Prostate gland (tissue), 2 donors: ENCODE measurements around the gene AQP3. TPM values are rescaled to one million over a fixed set of nuclear protein-coding genes. Genes with fewer than 3 reads are reported as not detected.
"Not testable (repeated sequence)": the region's sequence is repeated elsewhere in the genome, so short reads cannot be mapped to it uniquely, and the experiment has no call there.

ENCODE experiments used
- DNase-seq: peaks from one replicate; pipeline ENCODE4 v3.0.0-alpha.2; 2019; ENCODE audit warnings: low spot score
- H3K27ac ChIP-seq, 2 donors: fragments of 200-600 bp; sonication (generic); 2 replicates each; pipeline ENCODE4 v1.5.1; 2017 to 2019
- H3K27me3 ChIP-seq: fragments of 200-600 bp; sonication (generic); replicated peaks from 2 replicates; pipeline ENCODE4 v1.5.1; 2019; ENCODE audit not compliant: insufficient read depth
- H3K36me3 ChIP-seq, 2 donors: fragments of 200-600 bp; sonication (generic); 1 replicate in 1 of 2; 2 replicates in 1 of 2; pipeline versions ENCODE4 v1.5.1 to v1.8.1; 2017 to 2019
- H3K4me1 ChIP-seq: fragments of 200-600 bp; sonication (generic); replicated peaks from 2 replicates; pipeline ENCODE4 v1.5.1; 2019
- H3K4me3 ChIP-seq, 2 donors: fragments of 200-600 bp; sonication (generic); 2 replicates each; pipeline ENCODE4 v1.5.1; 2017 to 2019
- H3K9me3 ChIP-seq: fragments of 200-600 bp; sonication (generic); 2 replicates; pipeline ENCODE4 v1.5.1; 2017
- POLR2A ChIP-seq: fragments of 450-650 bp; IDR thresholded peaks from one replicate; pipeline ENCODE4 v1.6.1; 2016; ENCODE audit warnings: antibody characterized with exemption, mild to moderate bottlenecking
- POLR2AphosphoS5 ChIP-seq: sonication (generic); formaldehyde crosslinking; IDR thresholded peaks from one replicate; pipeline ENCODE4 v1.6.1; 2017; ENCODE audit warnings: antibody characterized with exemption
- WGBS: methylation state at CpG from one replicate; pipeline ENCODE4 v1.1.5; 2018; 5-methylcytosine and 5-hydroxymethylcytosine counted together
- intact Hi-C: fragments of 100-400 bp; cut with DNase I; formaldehyde crosslinking; loops from one replicate; pipeline ENCODE4 v1.14.2; 2022
- microRNA-seq: library from miRNA; unstranded; fragments of <30 nt; microRNA quantifications from one replicate; pipeline ENCODE4, GENCODE V29; 2016
- small RNA-seq, 2 donors: library from RNA; depleted of rRNA; stranded (forward); fragments of <200 nt; gene quantifications; one replicate each; pipeline ENCODE3, GENCODE V24; 2016
- total RNA-seq, 2 donors: library from RNA; depleted of rRNA; stranded (reverse); fragments of >200 nt; gene quantifications; one replicate each; pipeline ENCODE4 v1.1.0, GENCODE V29; 2016
- TF ChIP-seq, protein P1 (sequence below), 4 experiments: fragments of 200-600 bp in 2 of 4; fragments of 450-650 bp in 2 of 4; sonication (generic) in 2 of 4; IDR thresholded peaks; 1 replicate in 3 of 4; 2 replicates in 1 of 4; pipeline ENCODE4 v1.5.1; 2016 to 2019; ENCODE audit warnings: antibody characterized with exemption in 4 of 4, mild to moderate bottlenecking in 2 of 4, moderate library complexity in 2 of 4

Gene AQP3
- total RNA-seq, 2 donors from 2014 or later = 200 to 327 TPM

DNA sequence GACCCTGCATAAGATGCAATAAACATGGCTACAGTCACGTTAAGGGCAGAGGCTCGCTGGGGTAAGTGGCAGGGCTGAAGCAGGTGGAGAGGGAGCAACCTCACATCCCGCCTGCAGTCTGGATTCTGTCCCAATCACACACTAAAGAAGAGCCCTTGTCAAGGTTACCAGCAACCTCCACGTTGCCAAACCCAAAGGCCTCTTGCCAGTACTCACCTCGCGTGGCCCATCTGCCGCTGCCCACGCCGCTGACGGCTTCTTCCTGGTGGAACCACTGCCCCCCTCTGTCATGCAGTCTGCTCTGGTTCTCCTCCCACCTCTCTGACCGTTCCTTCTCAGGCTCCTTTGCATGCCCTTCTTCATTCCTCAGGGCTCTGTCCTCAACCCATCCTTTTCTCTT lies 53.8 kb downstream of the AQP3 start:
- H3K27ac ChIP-seq = no peak overlapping the region
- H3K27me3 ChIP-seq = no peaks in the 10 kb centered on the region
- no peak for DNase-seq
- no peaks in the 10 kb centered on the region for H3K36me3 ChIP-seq
- intact Hi-C loops = no loop called here
- no peak for TF ChIP-seq POLR2AphosphoS5
- TF ChIP-seq, protein P1, sequence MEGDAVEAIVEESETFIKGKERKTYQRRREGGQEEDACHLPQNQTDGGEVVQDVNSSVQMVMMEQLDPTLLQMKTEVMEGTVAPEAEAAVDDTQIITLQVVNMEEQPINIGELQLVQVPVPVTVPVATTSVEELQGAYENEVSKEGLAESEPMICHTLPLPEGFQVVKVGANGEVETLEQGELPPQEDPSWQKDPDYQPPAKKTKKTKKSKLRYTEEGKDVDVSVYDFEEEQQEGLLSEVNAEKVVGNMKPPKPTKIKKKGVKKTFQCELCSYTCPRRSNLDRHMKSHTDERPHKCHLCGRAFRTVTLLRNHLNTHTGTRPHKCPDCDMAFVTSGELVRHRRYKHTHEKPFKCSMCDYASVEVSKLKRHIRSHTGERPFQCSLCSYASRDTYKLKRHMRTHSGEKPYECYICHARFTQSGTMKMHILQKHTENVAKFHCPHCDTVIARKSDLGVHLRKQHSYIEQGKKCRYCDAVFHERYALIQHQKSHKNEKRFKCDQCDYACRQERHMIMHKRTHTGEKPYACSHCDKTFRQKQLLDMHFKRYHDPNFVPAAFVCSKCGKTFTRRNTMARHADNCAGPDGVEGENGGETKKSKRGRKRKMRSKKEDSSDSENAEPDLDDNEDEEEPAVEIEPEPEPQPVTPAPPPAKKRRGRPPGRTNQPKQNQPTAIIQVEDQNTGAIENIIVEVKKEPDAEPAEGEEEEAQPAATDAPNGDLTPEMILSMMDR (IDR thresholded peaks at IDR 0.05) = no peak
- TF ChIP-seq POLR2A = no peak
- no peak overlapping the region for H3K4me3 ChIP-seq
- no peaks in the 10 kb centered on the region for H3K9me3 ChIP-seq
- no peaks in the 10 kb centered on the region for H3K4me1 ChIP-seq
- WGBS = 43% methylated on average over 11 of the region's 11 CpGs

- H3K9me3 ChIP-seq, H3K27ac ChIP-seq, H3K4me1 ChIP-seq, intact Hi-C loops, H3K4me3 ChIP-seq, H3K36me3 ChIP-seq, DNase-seq, H3K27me3 ChIP-seq: not testable (repeated sequence)
- 58% methylated on average over 7 of the region's 7 CpGs for WGBS
These were observed 54.8 kb downstream of the AQP3 start for GRCh38 chr9:33392591-33393021.

Small RNA genes lying within 50 kb of the gene (microRNA-seq; reads per million reads assigned to microRNA genes)
- 0.75 reads per million for gene MIR6851

Small RNA genes lying within 50 kb of the gene (small RNA-seq; reads per million reads assigned to genes)
- gene AL356218.2 = 0 reads per million in 2 donors
- gene MIR6851 = 0 reads per million in 2 donors

Other genes with a start within 250 kb of the AQP3 start
- not detected for gene SPINK4, start 207.4 kb downstream of the AQP3 start, total RNA-seq
- gene BAG1, start 182.9 kb downstream of the AQP3 start, total RNA-seq = 100 to 1,000 TPM in 1 of 2 donors, 10 to 100 TPM in 1; 94.9 to 112 TPM
- 10 to 100 TPM; 48.8 to 84.2 TPM for gene CHMP5, start 182.5 kb downstream of the AQP3 start, total RNA-seq
- gene NFX1, start 157.1 kb downstream of the AQP3 start, total RNA-seq = 10 to 100 TPM; 30.8 to 39.5 TPM
- gene AQP7, start 45.0 kb downstream of the AQP3 start, total RNA-seq = 1 to 10 TPM in 1 of 2 donors, not detected in 1; 6.4 TPM
- 10 to 100 TPM; 28.6 to 30.9 TPM for gene NOL6, start 26.3 kb upstream of the AQP3 start, total RNA-seq
- gene ANKRD18B, start 76.7 kb upstream of the AQP3 start, total RNA-seq = 10 to 100 TPM in 1 of 2 donors, 1 to 10 TPM in 1; 3.4 to 21.6 TPM